Measurements from ENCODE around the gene GPC6.

GPC6 gene

DNA sequence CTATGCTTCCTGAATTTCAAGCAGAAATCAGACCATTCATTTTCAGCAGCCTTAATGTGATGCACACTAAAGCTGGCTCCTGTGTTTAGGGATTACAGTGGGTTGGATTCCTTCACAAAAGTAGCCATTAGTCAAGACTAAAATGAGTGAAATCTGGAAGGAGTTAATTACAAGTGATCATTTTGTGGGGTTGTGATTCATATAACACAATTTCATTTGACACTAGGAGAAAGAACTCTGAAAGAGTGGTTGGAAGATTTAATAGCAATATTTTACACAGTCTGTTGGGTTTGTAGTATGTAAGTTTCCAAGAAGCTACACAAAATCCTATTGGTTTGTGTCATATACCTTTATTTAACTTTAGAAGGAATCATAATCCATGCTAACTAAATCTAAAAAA lies 1015.9 kb downstream of the GPC6 start:
- DNase-seq (ENCODE audit: extremely low spot score): no peak
- CTCF ChIA-PET: interaction anchor here (0.6 kb wide), 1 partner anchor 1158 kb away, joined by 3 read pairs; no protein-coding TSS in a partner anchor
- POLR2A ChIA-PET: no interaction called here
- TF ChIP-seq LEF1 (IDR thresholded peaks at IDR 0.05; ENCODE audit: borderline replicate concordance): no peak
- no peak for TF ChIP-seq SUZ12 (IDR thresholded peaks at IDR 0.05)
- TF ChIP-seq HDGF (IDR thresholded peaks at IDR 0.05; ENCODE audit: borderline replicate concordance): no peak
- TF ChIP-seq BHLHE40 (IDR thresholded peaks at IDR 0.05; ENCODE audit: borderline replicate concordance): no peak
- TF ChIP-seq ARNT (IDR thresholded peaks at IDR 0.05): no peak
- TF ChIP-seq SP1 (IDR thresholded peaks at IDR 0.05): no peak
- no peak for TF ChIP-seq FOXK2 (IDR thresholded peaks at IDR 0.05)
- no peak for TF ChIP-seq NFRKB (IDR thresholded peaks at IDR 0.05)
- no peak for TF ChIP-seq FOXM1 (IDR thresholded peaks at IDR 0.05; ENCODE audit: borderline replicate concordance)
- TF ChIP-seq FOXA1 (IDR thresholded peaks at IDR 0.05): no peak
- TF ChIP-seq, protein P1, sequence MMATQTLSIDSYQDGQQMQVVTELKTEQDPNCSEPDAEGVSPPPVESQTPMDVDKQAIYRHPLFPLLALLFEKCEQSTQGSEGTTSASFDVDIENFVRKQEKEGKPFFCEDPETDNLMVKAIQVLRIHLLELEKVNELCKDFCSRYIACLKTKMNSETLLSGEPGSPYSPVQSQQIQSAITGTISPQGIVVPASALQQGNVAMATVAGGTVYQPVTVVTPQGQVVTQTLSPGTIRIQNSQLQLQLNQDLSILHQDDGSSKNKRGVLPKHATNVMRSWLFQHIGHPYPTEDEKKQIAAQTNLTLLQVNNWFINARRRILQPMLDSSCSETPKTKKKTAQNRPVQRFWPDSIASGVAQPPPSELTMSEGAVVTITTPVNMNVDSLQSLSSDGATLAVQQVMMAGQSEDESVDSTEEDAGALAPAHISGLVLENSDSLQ (IDR thresholded peaks at IDR 0.05): no peak
- TF ChIP-seq TARDBP (IDR thresholded peaks at IDR 0.05): no peak
- no peak for TF ChIP-seq ZNF384 (IDR thresholded peaks at IDR 0.05)
- no peak for TF ChIP-seq CTBP1 (IDR thresholded peaks at IDR 0.05; ENCODE audit: borderline replicate concordance)
- no peak for TF ChIP-seq L3MBTL2 (conservative IDR thresholded peaks at IDR 0.05)
- no peak for TF ChIP-seq ELF4 (IDR thresholded peaks at IDR 0.05)

DNA sequence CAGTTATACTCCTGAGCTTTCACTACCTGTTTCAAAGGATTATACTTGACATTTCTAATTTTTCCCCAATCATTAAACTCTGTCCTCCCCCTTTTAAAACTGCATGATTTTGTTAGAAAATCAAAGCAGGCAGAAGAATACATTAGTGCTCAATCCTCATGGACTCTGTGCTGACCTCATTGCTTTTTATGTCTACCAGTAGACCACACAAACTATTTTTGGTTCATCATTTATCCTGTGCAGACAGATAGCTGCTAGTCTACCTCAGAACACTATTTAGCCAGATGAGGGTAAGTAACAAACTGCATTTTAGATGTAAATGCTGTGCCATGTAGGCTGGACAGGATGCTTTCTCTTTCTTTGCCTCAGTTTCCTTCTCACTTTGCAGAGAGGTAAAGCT lies 1016.9 kb downstream of the GPC6 start:
- CTCF ChIA-PET: no interaction called here
- POLR2A ChIA-PET: no interaction called here
- no peak for DNase-seq (ENCODE audit: extremely low spot score)
- TF ChIP-seq ARNT (IDR thresholded peaks at IDR 0.05) (no peak), FOXM1 (IDR thresholded peaks at IDR 0.05; ENCODE audit: borderline replicate concordance) (no peak), SUZ12 (IDR thresholded peaks at IDR 0.05) (no peak), ELF4 (IDR thresholded peaks at IDR 0.05) (no peak), BHLHE40 (IDR thresholded peaks at IDR 0.05; ENCODE audit: borderline replicate concordance) (no peak), FOXA1 (IDR thresholded peaks at IDR 0.05) (no peak), HDGF (IDR thresholded peaks at IDR 0.05; ENCODE audit: borderline replicate concordance) (no peak), L3MBTL2 (conservative IDR thresholded peaks at IDR 0.05) (no peak), SP1 (IDR thresholded peaks at IDR 0.05) (no peak), CTBP1 (IDR thresholded peaks at IDR 0.05; ENCODE audit: borderline replicate concordance) (no peak), TARDBP (IDR thresholded peaks at IDR 0.05) (no peak), LEF1 (IDR thresholded peaks at IDR 0.05; ENCODE audit: borderline replicate concordance) (no peak), FOXK2 (IDR thresholded peaks at IDR 0.05) (no peak)
- TF ChIP-seq, protein P1 (IDR thresholded peaks at IDR 0.05): no peak

DNA sequence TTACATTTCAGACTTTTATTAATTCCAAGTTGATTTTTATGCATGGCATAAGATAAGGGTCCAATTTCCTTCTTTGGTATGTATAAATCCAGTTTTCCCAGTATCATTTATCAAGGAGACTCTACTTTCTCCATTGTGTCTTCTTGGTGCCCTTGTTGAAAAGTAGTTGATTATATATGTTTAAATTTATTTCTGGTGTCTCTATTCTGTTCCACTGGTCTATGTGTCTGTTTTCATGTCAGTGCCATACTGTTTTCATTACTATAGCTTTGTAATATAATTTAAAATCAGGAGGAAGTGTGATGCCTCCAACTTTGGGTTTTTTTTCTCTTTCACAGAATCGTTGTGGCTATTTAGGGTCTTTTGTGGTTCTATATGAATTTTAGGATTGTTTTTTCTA lies 1019.9 kb downstream of the GPC6 start:
- DNase-seq (ENCODE audit: extremely low spot score): no peak
- POLR2A ChIA-PET: no interaction called here
- CTCF ChIA-PET: no interaction called here
- TF ChIP-seq, protein P1 (IDR thresholded peaks at IDR 0.05): no peak
- TF ChIP-seq BHLHE40 (IDR thresholded peaks at IDR 0.05; ENCODE audit: borderline replicate concordance) (no peak), ZNF384 (IDR thresholded peaks at IDR 0.05) (no peak), LEF1 (IDR thresholded peaks at IDR 0.05; ENCODE audit: borderline replicate concordance) (no peak), NFRKB (IDR thresholded peaks at IDR 0.05) (no peak), SP1 (IDR thresholded peaks at IDR 0.05) (no peak), FOXK2 (IDR thresholded peaks at IDR 0.05) (no peak)

DNA sequence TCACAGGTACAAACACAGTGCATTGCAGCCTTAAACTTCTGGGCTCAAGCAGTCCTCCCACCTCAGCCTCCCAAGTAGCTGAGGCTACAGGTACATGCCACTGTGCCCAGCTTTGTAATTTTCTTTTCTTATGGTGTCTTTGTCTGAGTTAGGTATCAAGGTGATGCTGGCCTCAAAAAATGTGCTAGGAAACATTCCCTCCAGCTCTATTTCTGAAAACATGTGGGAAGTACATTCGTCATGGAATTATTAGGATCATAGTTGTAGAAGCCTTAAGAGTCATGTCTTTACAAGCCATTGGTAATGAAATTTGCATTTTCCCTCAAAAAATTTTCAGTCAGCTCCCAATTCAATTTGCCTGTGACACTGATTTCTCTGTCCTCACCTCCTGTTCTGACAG lies 1021.3 kb downstream of the GPC6 start:
- CTCF ChIA-PET: no interaction called here
- no peak for DNase-seq (ENCODE audit: extremely low spot score)
- POLR2A ChIA-PET: no interaction called here
- TF ChIP-seq FOXM1 (IDR thresholded peaks at IDR 0.05; ENCODE audit: borderline replicate concordance) (no peak), HDGF (IDR thresholded peaks at IDR 0.05; ENCODE audit: borderline replicate concordance) (no peak), BHLHE40 (IDR thresholded peaks at IDR 0.05; ENCODE audit: borderline replicate concordance) (no peak), FOXK2 (IDR thresholded peaks at IDR 0.05) (no peak), CTBP1 (IDR thresholded peaks at IDR 0.05; ENCODE audit: borderline replicate concordance) (no peak), ELF4 (IDR thresholded peaks at IDR 0.05) (no peak), LEF1 (IDR thresholded peaks at IDR 0.05; ENCODE audit: borderline replicate concordance) (no peak), NFRKB (IDR thresholded peaks at IDR 0.05) (no peak), FOXA1 (IDR thresholded peaks at IDR 0.05) (no peak), SP1 (IDR thresholded peaks at IDR 0.05) (no peak), SUZ12 (IDR thresholded peaks at IDR 0.05) (no peak), TARDBP (IDR thresholded peaks at IDR 0.05) (no peak), ZNF384 (IDR thresholded peaks at IDR 0.05) (no peak), ARNT (IDR thresholded peaks at IDR 0.05) (no peak), L3MBTL2 (conservative IDR thresholded peaks at IDR 0.05) (no peak)
- TF ChIP-seq, protein P1 (IDR thresholded peaks at IDR 0.05): no peak

- CTCF ChIA-PET: no interaction called here
These were observed 1022.0 kb downstream of the GPC6 start for GRCh38 chr13:94248454-94249228.

More at GRCh38 chr13:94248454-94249228, 1022.0 kb downstream of the GPC6 start:
- TF ChIP-seq ZNF384 (IDR thresholded peaks at IDR 0.05) (no peak), CTBP1 (IDR thresholded peaks at IDR 0.05; ENCODE audit: borderline replicate concordance) (peak; percentile 34; the same call in 1 of the 2 replicates), HDGF (IDR thresholded peaks at IDR 0.05; ENCODE audit: borderline replicate concordance) (no peak)
- TF ChIP-seq, protein P1 (IDR thresholded peaks at IDR 0.05): peak; percentile 85
- POLR2A ChIA-PET: no interaction called here
- DNase-seq (ENCODE audit: extremely low spot score): no peak
